NT2/D1 (cell line): ENCODE measurements around the gene PSME4.

Source experiments
- SUZ12 ChIP-seq: IDR thresholded peaks from 2 replicates; pipeline ENCODE4 v1.6.1; 2011; ENCODE audit not compliant: insufficient read length, insufficient read depth; ENCODE audit errors: extremely low read depth
- YY1 ChIP-seq: IDR thresholded peaks from 2 replicates; pipeline ENCODE4 v1.6.1; 2011; ENCODE audit not compliant: insufficient read length, insufficient read depth
- ZNF274 ChIP-seq: IDR thresholded peaks from 2 replicates; pipeline ENCODE4 v1.6.1; 2011; ENCODE audit warnings: mild to moderate bottlenecking, low read depth, low read length

- no peak for TF ChIP-seq ZNF274
- TF ChIP-seq SUZ12: no peak
- no peak for TF ChIP-seq YY1
These were observed 31.1 kb downstream of the PSME4 start for GRCh38 chr2:53939656-53940055.
